GM13977 (cell line): ENCODE measurements around the gene PARVB.

Experiments used
- DNase-seq: peaks from one replicate; pipeline ENCODE4 v3.0.0; 2012; ENCODE audit warnings: low spot score
- CTCF ChIP-seq: IDR thresholded peaks from 2 replicates; pipeline ENCODE4 v1.5.1; 2012; ENCODE audit warnings: mild to moderate bottlenecking, control low read depth; ENCODE audit not compliant: insufficient read depth; ENCODE audit errors: extremely low read depth, missing control alignments
- in situ Hi-C: fragments of 300-500 bp; cut with MboI; formaldehyde crosslinking; loops from one replicate; pipeline ENCODE4 v1.12.0; 2022; ENCODE audit warnings: low sequenced_read_pairs, low pct_unique_long_range_greater_than_20kb, mixed read lengths, inconsistent platforms; ENCODE audit not compliant: unreplicated experiment

Gene PARVB

GRCh38 chr22:44128958-44129618 is 105.0 kb downstream of the PARVB start:
- no peak for TF ChIP-seq CTCF
- DNase-seq: no peak
- in situ Hi-C loops: no loop called here

GRCh38 chr22:44129619-44129976 is 105.5 kb downstream of the PARVB start:
- DNase-seq: no peak
- TF ChIP-seq CTCF: no peak
- in situ Hi-C loops: no loop called here

GRCh38 chr22:44130076-44130711 is 106.1 kb downstream of the PARVB start:
- in situ Hi-C loops: no loop called here
- no peak for DNase-seq
- no peak for TF ChIP-seq CTCF

- no peak for TF ChIP-seq CTCF
- in situ Hi-C loops: no loop called here
- DNase-seq: no peak
These were observed 107.3 kb downstream of the PARVB start for GRCh38 chr22:44131412-44131811.

GRCh38 chr22:44131989-44132685 is 108.0 kb downstream of the PARVB start:
- no peak for TF ChIP-seq CTCF
- DNase-seq: no peak
- in situ Hi-C loops: no loop called here

GRCh38 chr22:44132724-44133123 is 108.6 kb downstream of the PARVB start:
- in situ Hi-C loops: no loop called here
- TF ChIP-seq CTCF: no peak
- DNase-seq: no peak
